ENCODE measurements around the gene RPS8. TPM values are rescaled to one million over a fixed set of nuclear protein-coding genes. Genes with fewer than 3 reads are reported as not detected.
A peak's percentile ranks its signal among the peaks of the same experiment; 100 is the strongest.

Gene RPS8
- total and polyA plus RNA-seq, 8 donors, result 843 to 1,938 (median 1,366) TPM

- no peak for TF ChIP-seq CTCF (IDR thresholded peaks at IDR 0.05)
- peaks cover 17 to 36% (median 22%) of the 10 kb centered on the region in 3 donors for H3K4me1 ChIP-seq
- 84 to 90% methylated on average over 9 of the region's 9 CpGs for WGBS, 2 donors
- H3K27me3 ChIP-seq, result no peaks in the 10 kb centered on the region
- H3K4me3 ChIP-seq, result no peak overlapping the region
- peaks cover 0 to 32% (median 10%) of the 10 kb centered on the region in 3 donors for H3K36me3 ChIP-seq
- no peak overlapping the region for H3K27ac ChIP-seq
- intact Hi-C loops (cut with DNase I), result no loop called here
- no peaks in the 10 kb centered on the region for H3K9me3 ChIP-seq
- ATAC-seq (no peak), DNase-seq (peak in 1 of 6 donors; percentile 33), FAIRE-seq (no peak)
Measured at GRCh38 chr1:44803062-44803311, 27.6 kb downstream of the RPS8 start.

- no peak for FAIRE-seq
- DNase-seq, result peak in 2 of 6 donors; percentile 47 to 62
- ATAC-seq, result no peak
- Histone ChIP-seq H3K4me3 (no peak overlapping the region), H3K36me3 (peaks cover 0 to 32% (median 10%) of the 10 kb centered on the region in 3 donors), H3K27me3 (no peaks in the 10 kb centered on the region), H3K27ac (no peak overlapping the region), H3K4me1 (peaks cover 22 to 41% (median 27%) of the 10 kb centered on the region in 3 donors), H3K9me3 (no peaks in the 10 kb centered on the region)
- no peak for TF ChIP-seq CTCF (IDR thresholded peaks at IDR 0.05)
- intact Hi-C loops (cut with DNase I), result no loop called here
- 88 to 93% methylated on average over 12 to 13 of the region's 13 CpGs for WGBS, 2 donors
Measured at GRCh38 chr1:44803312-44804095, 28.2 kb downstream of the RPS8 start.

- Histone ChIP-seq H3K9me3 (no peaks in the 10 kb centered on the region), H3K27ac (peak overlapping the region; percentile 5 to 98 (median 96)), H3K36me3 (peaks cover 0 to 32% (median 10%) of the 10 kb centered on the region in 3 donors), H3K4me3 (no peak overlapping the region), H3K4me1 (peaks cover 40 to 56% (median 41%) of the 10 kb centered on the region in 3 donors), H3K27me3 (no peaks in the 10 kb centered on the region)
- DNase-seq, result peak in 2 of 6 donors; percentile 56 to 71
- 92 to 93% methylated on average over 20 of the region's 20 CpGs for WGBS, 2 donors
- ATAC-seq, result no peak
- no peak for TF ChIP-seq CTCF (IDR thresholded peaks at IDR 0.05)
- no peak for FAIRE-seq
- intact Hi-C loops (cut with DNase I), result no loop called here
Measured at GRCh38 chr1:44805311-44806024, 30.1 kb downstream of the RPS8 start.

GRCh38 chr1:44806025-44806703 is 30.8 kb downstream of the RPS8 start:
- DNase-seq (peak in 5 of 6 donors; percentile 28 to 86 (median 67)), ATAC-seq (no peak), FAIRE-seq (no peak)
- Histone ChIP-seq H3K27me3 (no peaks in the 10 kb centered on the region), H3K4me3 (no peak overlapping the region), H3K4me1 (peaks cover 40 to 59% (median 41%) of the 10 kb centered on the region in 3 donors), H3K36me3 (peaks cover 0 to 32% (median 10%) of the 10 kb centered on the region in 3 donors), H3K27ac (peak overlapping the region; percentile 94 to 99 (median 98)), H3K9me3 (no peaks in the 10 kb centered on the region)
- intact Hi-C loops (cut with DNase I), result no loop called here
- no peak for TF ChIP-seq CTCF (IDR thresholded peaks at IDR 0.05)
- 93 to 94% methylated on average over 58 to 70 of the region's 70 CpGs for WGBS, 2 donors
